ENCODE data around the gene RABEP1.

RABEP1 gene

DNA sequence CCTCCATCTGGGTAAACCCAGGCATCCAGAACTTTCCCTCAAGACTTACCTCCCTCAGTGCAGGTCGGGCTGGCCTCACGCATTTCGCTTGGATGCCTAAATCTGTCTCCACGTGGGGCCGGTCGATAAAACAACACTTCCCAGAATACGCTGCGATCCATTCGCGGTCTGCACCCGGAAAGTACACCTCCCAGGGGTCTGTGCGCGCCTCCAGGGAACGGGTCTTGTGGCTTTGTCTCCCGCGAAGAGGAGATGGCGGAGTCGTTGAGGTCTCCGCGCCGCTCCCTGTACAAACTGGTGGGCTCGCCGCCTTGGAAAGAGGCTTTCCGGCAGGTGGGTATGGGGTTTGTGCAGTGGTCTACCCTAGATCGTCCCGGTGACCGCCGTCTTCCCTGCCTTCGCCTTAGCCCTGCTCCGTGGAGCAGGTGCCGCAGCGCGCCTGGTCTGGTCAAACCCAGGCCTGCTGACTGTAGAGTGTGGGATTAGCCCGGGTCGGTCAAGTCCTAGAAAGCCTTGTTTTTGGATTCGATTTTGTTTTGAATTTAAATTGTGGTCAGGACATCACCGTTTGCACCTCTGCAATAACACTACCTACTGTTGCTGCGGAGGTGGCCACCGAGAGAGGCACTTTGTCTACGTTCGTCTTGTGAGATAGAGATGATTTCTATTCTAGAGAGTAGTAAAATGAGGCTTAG, 138.0 kb downstream of the RABEP1 start, which contains the start of gene RPAIN:
Gene RPAIN, plus strand, starts transcription at position 224 of the 695 bp plus-strand sequence. Its CDS starts 29 bp downstream, at position 253.
- DNase-seq (ENCODE audit: low read depth) = peak; percentile 67
- TF ChIP-seq, protein P1, sequence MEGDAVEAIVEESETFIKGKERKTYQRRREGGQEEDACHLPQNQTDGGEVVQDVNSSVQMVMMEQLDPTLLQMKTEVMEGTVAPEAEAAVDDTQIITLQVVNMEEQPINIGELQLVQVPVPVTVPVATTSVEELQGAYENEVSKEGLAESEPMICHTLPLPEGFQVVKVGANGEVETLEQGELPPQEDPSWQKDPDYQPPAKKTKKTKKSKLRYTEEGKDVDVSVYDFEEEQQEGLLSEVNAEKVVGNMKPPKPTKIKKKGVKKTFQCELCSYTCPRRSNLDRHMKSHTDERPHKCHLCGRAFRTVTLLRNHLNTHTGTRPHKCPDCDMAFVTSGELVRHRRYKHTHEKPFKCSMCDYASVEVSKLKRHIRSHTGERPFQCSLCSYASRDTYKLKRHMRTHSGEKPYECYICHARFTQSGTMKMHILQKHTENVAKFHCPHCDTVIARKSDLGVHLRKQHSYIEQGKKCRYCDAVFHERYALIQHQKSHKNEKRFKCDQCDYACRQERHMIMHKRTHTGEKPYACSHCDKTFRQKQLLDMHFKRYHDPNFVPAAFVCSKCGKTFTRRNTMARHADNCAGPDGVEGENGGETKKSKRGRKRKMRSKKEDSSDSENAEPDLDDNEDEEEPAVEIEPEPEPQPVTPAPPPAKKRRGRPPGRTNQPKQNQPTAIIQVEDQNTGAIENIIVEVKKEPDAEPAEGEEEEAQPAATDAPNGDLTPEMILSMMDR (conservative IDR thresholded peaks at IDR 0.05; ENCODE audit: low read depth, low read length) = no peak
- H3K4me3 ChIP-seq (ENCODE audit: low read length) = peak within 1 kb of the TSS; percentile 92

DNA sequence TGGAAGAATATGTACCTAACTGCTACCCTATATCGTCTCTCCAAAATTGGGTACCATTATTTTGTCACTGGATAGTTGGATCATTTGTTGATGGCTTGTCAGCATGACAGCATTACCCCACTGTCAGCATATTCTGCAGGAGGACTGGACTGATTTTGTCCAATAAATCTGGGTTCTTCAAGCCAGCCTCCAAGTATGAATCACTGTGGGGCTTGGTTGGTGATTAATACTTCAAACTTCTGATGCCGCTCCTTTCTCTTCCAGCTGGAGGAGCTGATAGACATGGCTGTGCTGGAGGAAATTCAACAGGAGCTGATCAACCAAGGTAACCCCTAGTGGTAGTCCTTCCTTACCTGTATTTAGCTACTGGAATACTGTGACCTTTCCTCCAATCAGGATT, 140.4 kb downstream of the RABEP1 start:
- TF ChIP-seq, protein P1 (conservative IDR thresholded peaks at IDR 0.05; ENCODE audit: low read depth, low read length) = no peak
- H3K4me3 ChIP-seq (ENCODE audit: low read length) = no peak overlapping the region
- DNase-seq (ENCODE audit: low read depth) = no peak

DNA sequence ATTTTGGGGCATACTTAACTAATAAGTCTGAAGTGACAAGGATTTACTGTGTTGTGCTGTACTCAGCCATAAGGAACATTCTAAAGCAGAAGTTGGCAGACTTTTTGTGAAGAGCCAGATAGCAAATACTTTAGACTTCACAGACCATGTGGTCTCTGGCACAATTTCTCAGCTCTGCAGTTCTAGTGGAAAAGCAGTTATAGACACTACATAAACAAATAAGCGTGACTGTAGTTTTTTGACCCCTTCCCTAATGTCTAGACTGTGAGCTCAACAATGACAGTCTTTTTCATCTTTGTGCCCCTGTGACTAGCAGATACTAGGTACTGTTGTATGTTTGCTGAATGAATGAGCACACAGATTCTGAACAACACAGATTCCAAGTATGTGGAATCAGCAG, 142.8 kb downstream of the RABEP1 start:
- TF ChIP-seq, protein P1 (conservative IDR thresholded peaks at IDR 0.05; ENCODE audit: low read depth, low read length) = no peak
- DNase-seq (ENCODE audit: low read depth) = no peak
- no peak overlapping the region for H3K4me3 ChIP-seq (ENCODE audit: low read length)

DNA sequence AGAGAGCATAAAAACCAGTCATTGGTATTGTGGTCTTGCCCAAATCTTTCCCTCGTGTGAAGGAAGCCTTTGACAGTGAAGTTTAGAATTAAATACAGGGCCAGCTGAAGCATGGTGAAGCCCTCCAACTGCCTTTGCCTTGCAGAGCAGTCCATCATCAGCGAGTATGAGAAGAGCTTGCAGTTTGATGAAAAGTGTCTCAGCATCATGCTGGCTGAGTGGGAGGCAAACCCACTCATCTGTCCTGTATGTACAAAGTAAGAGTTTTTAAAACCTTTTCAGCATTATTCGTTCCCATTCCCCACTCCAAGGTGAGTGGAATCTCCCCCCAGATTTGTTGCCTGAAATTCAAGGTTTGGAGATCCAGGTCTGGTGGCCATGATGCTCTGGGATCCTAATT, 143.7 kb downstream of the RABEP1 start:
- DNase-seq (ENCODE audit: low read depth) = no peak
- TF ChIP-seq, protein P1 (conservative IDR thresholded peaks at IDR 0.05; ENCODE audit: low read depth, low read length) = no peak
- no peak overlapping the region for H3K4me3 ChIP-seq (ENCODE audit: low read length)

DNA sequence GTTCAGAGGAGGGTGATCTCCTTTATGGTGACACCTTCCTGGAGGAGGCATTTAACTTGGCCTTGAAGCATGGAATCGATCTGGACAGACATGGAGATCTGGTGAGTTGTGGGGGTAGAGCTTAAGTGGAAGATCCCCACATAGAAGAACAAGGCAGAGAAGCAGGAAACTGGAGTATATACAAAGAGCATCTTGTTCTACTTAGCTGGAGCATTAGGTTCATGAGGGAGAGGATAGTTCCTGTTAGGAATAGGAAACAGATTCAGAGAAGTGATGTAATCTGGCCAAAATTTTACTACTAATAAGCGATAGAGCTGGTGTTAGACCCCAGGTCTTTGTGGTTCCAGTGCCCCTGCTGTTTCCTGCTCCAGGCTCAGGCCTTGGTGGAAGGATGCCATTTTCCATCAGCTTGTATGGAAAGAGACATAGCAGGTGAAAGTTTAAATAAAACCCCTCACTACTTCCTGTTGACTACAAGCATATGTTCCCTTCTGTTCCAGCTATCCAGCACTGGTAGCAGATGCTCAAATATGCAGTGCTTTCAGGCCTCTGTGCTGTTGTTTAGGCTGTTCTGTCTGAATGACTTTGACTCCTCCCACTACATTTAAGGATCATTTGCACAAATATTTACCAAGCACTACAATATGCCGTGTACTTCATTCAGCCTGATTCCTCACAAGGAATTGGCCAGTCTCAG, 147.3 kb downstream of the RABEP1 start:
- no peak overlapping the region for H3K4me3 ChIP-seq (ENCODE audit: low read length)
- DNase-seq (ENCODE audit: low read depth) = no peak
- TF ChIP-seq, protein P1 (conservative IDR thresholded peaks at IDR 0.05; ENCODE audit: low read depth, low read length) = no peak

DNA sequence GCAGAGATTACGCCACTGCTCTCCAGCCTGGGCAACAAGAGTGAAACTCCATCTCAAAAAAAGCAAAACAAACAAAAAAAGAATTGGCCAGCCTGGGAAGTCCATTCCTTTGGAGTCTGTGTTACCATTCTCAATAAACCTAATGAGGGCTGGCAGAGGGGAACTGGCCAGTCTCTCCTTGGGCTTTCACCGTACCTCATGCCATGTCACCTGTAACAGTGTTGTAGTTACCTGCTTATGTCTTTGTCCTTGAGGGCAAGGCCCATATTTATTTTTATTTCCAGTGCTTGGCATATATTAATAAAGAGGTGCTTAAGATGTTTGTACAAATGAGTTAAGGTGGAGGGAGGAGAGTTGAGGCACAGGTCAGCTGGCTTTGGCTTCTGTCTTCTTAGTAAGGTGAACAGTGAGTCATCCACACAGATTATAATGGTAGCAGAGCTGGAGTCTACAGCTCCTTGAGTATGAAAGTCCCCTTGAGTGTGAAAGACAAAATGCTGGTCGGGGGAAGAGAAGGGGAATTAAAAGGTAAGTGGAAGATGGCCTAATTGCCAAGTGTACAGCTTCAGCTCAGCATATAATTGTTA, 148.4 kb downstream of the RABEP1 start:
- no peak overlapping the region for H3K4me3 ChIP-seq (ENCODE audit: low read length)
- TF ChIP-seq, protein P1 (conservative IDR thresholded peaks at IDR 0.05; ENCODE audit: low read depth, low read length) = no peak
- DNase-seq (ENCODE audit: low read depth) = no peak

All from retinal pigment epithelial cell (primary cell).